GM12892 (cell line): ENCODE measurements around the gene DAAM1.

Source experiments
- POLR2A ChIP-seq: IDR thresholded peaks from 2 replicates; pipeline ENCODE4 v1.6.1; 2011; ENCODE audit warnings: low read depth, low read length, control low read depth
- POLR2AphosphoS5 ChIP-seq: IDR thresholded peaks from 2 replicates; pipeline ENCODE4 v1.6.1; 2011; ENCODE audit warnings: low read depth, low read length, control low read depth

DNA sequence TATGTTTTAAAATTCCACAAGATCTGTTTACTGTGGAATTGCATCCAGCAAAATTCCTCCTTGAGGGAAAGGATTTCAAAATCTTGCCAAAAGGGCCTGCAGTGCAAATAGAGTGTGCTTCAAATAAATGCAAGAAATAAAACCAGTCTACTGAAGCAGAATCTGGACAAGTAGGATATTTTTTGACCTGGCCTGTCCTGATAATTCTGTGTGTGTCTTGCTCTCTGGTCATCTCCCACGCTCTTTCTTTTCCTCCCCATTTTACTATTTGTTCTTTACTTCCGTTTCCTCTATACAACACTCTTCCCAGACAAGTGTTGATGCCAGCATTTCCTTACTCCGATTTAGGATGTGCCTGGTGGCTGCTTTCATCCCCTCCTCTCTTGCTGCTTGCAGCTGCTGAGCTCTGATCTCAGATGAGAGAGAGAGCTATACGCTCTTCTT is 160.8 kb downstream of the DAAM1 start:
- no peak for TF ChIP-seq POLR2AphosphoS5
- no peak for TF ChIP-seq POLR2A
